Measurements from ENCODE around the gene ASTN2.

Gene ASTN2

GRCh38 chr9:116733010-116733641 is 681.7 kb downstream of the ASTN2 start:
- no peak for DNase-seq (ENCODE audit: low read depth)

GRCh38 chr9:116726602-116727001 is 688.3 kb downstream of the ASTN2 start:
- DNase-seq (ENCODE audit: low read depth) = no peak

GRCh38 chr9:116724123-116724522 is 690.7 kb downstream of the ASTN2 start:
- DNase-seq (ENCODE audit: low read depth) = no peak

DNA sequence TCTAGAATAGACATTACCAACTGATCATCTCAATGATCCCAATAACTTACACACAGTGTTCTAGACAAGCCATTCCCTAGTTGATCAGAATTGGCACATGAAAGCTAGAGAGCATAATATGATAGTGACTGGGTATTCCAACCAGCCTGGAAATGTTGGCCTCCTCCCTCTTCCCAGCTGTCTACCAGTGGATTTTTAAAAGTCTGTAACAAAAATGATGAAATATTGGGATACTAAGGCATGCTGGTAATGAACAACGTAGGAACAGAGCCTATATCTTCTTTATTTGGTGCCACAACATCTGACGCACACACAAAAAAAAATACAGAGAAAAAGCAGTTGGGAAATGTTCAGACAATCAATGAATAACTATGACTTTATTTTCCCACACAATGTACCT is 692.9 kb downstream of the ASTN2 start:
- DNase-seq (ENCODE audit: low read depth) = no peak

GRCh38 chr9:116721411-116721810 is 693.4 kb downstream of the ASTN2 start:
- no peak for DNase-seq (ENCODE audit: low read depth)

DNA sequence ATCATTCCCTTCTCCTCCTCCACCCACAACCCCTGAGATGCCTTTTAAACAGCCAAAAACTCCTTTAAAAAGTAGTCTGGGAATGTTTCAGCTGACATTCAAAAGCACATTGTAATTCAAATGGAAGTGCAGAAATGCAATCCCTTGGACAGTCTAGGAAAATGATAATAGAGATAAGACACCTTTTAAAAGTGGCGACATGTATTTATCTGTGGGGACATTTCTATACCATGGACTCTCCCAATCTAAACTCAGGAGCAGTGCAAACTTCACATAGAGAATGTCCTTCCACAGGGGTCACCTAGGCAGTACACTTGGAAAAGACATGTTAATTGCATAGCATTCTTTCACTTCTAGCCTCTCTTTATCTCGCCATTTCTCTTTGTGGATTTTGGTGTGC is 694.7 kb downstream of the ASTN2 start:
- no peak for DNase-seq (ENCODE audit: low read depth)

DNA sequence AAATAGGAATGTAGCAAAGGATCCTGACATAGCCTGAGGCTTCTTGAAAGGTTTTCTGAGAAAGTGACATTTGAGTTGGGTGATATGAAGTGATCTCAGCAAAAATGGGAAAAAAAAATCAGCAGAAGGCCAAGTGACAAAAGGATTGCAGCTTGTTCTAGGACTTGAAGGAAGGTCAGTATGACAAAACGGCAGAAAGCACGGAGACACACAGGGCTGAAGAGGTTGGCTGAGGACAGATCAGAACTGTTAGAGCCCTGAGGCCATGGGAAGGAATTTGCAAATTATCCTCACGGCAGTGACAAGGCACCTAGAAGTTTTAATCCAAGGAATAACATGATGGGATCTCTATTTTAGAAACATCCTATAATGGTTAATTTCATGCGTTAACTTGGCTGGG is 696.7 kb downstream of the ASTN2 start:
- DNase-seq (ENCODE audit: low read depth) = no peak

- no peak for DNase-seq (ENCODE audit: low read depth)
Observed at GRCh38 chr9:116717150-116717549, 697.7 kb downstream of the ASTN2 start.

GRCh38 chr9:116716438-116716837 is 698.4 kb downstream of the ASTN2 start:
- DNase-seq (ENCODE audit: low read depth) = no peak

DNA sequence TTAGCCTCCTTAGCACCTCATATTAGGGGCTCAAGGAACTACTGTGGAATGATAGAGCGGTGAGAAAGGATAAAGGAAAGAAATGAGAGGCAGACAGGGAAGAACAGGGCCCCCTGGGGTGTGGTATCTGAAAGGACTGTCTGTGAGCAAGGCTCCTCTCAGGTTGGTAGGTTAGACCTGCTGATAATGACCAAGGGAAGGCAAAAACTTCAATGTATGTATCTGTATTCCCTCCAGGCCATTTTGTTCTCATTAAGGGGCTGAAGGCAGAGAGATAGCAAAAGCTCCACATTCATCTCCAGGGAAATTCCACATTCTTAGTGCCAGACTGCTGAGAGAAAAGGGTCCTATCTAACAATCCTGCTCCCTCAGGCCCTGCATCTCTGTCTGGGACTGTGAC is 699.1 kb downstream of the ASTN2 start:
- DNase-seq (ENCODE audit: low read depth) = no peak

- no peak for DNase-seq (ENCODE audit: low read depth)
Observed at GRCh38 chr9:116713271-116713670, 701.6 kb downstream of the ASTN2 start.

DNA sequence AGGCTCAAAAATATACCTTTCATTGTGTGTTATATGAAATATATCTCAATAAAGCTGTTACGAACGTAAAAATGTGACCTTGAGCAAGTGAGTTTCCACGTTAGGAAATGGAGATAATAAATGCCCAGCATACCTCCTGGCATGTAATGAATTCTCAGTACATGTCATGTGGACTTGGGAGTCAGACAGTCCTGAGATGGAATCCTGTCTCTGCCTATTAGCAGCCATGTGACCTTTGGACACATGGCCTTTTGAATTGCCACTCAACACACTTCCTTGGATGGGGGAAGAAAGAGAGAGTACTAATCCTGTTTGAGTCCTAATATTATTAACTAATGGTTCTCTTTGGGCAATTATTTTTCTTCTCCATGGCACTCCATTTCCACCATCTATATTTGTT is 702.1 kb downstream of the ASTN2 start:
- DNase-seq (ENCODE audit: low read depth) = no peak

GRCh38 chr9:116706310-116707290 is 708.3 kb downstream of the ASTN2 start:
- no peak for DNase-seq (ENCODE audit: low read depth)

DNA sequence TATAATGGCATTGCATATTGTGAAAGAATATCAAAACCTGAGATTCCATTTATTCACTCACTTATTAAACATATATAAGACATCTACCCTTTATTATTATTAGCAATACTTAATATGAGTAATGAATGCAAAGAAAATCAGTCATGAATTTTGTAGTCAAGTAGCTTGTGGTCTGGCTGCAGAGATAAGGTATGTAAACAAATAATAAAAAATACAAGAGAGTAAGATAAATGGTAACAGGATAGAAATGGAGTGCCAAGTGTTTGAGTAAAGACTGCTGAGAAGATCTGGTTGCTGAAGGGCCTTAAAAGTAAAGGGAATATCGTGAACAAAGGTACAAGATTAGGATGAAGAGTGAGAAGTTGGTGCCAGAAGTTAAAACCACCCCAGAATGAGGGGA is 709.3 kb downstream of the ASTN2 start:
- DNase-seq (ENCODE audit: low read depth) = no peak

GRCh38 chr9:116704470-116704869 is 710.4 kb downstream of the ASTN2 start:
- DNase-seq (ENCODE audit: low read depth) = no peak

DNA sequence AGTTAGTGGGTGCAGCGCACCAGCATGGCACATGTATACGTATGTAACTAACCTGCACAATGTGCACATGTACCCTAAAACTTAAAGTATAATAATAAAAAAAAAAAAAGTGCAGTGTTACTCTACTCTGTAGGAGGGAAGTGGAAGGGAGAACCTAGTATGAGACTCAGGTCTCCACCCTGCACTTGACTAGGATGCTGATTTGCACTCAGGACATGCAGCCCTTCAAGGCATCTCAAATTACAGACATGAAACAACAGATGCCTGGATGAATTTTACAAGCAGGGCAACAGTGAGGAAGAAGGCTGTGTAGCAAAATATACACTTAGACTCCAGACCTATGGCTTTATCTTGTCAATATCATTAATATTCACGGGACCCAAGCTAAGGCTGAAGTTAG is 711.2 kb downstream of the ASTN2 start:
- DNase-seq (ENCODE audit: low read depth) = no peak

DNA sequence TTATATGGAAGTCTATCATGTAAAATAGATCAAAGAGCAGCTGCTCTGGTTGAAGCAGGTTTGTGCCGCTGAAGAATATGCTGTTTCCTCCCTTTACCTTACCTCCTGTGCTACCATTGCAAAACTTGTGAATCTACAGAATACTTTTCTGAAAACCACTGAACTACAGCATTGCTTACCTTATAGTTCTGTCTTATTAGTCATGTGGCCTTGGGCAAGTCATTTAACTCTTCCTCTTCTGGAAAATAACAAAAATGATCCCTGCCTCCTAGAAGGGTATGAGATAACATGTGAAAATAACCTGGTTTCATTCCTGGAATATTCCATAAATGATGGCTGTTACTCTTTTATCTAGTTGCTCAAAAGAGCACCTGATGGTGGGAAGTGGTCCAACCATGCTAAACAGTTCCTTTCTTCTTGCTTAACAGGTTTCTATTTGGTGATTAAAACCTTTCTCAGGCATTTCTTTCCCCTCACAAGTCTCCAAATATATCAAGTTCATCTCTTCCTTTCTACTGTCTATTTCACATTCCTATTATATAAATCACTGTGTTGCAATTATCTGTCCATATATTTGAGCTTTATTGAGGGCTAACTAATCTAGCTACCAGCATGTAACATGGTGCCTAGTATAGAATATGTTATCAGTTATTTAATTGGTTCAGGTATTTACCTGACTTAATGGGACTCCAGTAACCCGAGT is 712.8 kb downstream of the ASTN2 start:
- DNase-seq (ENCODE audit: low read depth) = no peak

DNA sequence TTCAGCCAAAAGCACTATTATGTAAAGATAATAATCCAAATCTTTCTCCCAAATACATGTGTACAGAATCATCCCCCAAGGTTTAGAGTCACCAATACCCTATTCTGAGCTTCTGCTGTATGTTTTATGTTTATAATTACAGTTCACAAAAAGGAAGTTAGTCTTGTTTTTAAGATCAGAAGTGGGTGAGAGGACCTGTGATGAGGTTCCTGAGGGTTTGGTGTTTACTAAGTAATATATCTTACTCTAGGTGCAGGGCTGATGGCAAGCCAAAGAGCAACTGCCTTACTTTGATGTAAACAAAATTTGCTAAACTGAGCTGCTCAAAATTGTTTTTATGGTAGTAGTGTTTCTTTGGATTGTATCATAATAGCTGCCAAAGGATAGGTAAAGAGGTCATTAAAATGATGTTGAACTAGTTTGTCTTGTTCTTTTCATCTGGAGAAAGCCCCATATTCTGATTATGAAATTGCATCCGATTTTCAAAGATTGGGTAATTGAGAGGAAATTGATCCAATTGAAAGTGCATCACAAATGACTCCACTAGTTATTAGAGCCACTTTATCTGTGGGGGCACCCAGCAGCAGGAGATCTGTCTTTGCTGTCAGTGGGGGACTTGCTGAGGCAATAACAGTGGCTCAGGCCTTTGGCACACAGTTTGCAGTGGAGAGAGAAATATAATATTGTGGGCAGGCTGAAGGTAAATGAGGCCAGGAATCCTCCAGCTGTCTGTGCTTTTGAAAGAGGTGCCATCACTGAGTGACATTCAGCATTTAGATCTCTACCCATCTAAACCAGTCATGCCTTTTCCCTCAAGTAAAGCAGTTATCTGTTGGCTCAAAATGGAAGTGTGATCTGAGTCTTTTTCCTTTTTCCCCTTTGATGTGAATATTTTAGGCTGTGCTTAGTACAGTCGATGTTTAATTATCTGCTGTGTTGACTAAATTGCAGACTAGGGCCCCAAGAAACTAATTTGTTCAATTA is 713.7 kb downstream of the ASTN2 start:
- DNase-seq (ENCODE audit: low read depth) = no peak

DNA sequence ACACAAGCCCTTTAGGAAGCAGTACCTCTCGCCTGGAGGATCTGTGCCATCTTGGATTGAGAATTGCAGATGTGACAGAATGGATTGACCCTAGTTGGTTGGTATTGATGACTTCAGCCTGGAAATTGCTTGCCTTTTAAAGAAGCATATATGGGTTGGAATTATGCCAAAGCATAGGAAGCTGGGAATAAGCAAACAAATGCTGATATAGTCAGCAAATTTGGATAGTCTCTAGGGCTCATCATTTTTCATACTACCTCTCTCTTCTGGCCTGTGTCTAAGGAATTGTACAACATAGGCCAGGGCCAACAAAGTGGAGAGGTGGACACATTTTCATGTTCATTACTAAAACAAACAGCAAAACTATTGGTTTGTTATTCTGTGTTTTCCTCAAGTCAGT is 714.6 kb downstream of the ASTN2 start:
- DNase-seq (ENCODE audit: low read depth) = no peak

DNA sequence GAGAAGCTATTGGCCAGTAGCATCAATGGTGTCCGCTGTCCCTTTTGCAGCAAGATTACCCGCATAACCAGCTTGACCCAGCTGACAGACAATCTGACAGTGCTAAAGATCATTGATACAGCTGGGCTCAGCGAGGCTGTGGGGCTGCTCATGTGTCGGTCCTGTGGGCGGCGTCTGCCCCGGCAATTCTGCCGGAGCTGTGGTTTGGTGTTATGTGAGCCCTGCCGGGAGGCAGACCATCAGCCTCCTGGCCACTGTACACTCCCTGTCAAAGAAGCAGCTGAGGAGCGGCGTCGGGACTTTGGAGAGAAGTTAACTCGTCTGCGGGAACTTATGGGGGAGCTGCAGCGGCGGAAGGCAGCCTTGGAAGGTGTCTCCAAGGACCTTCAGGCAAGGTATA is 717.0 kb downstream of the ASTN2 start:
- DNase-seq (ENCODE audit: low read depth) = no peak

DNA sequence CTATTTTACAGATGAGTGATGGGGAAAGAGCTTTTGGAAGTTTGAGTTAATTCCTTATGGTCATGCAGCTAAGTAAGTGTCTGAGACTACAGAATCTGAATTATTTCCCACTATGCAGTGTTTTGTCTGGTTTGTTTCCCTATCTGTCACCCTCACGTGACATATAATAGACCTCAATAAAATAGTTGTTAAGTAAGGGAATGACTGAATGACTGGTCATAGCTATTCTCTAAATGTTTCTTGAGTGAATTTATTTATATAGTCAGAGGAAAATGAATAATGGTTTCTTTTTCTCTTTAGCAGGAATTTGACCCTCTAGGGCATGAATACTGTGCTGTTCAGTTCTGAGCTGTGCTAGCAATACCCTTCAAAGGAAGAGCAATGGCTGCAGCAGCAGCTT is 717.5 kb downstream of the ASTN2 start:
- DNase-seq (ENCODE audit: low read depth) = no peak

DNA sequence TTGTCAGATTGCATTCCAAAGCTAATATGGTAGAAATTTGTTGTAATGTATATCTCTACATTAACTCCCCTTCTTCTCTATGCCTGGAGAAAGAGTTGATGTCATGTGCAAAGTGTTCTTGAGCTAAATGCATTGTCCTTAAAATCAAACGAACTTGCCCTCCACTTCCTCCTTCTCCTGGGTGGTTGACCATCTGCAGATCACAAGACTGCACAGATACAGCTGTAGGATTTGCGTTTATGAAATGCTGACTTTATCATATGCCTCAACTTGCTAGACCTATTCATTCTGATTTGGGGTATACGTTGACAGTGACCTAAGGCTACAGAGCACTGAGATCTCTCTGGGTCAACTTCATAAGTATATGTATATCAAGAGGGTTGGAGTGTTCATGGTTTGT is 719.4 kb downstream of the ASTN2 start:
- DNase-seq (ENCODE audit: low read depth) = no peak
